GM23338 (cell line): ENCODE measurements around the gene RGS19. TPM values are rescaled to one million over a fixed set of nuclear protein-coding genes. Genes with fewer than 3 reads are reported as not detected.

Experiments used
- ATAC-seq: fragments of 200-7000 bp; cut with Tn5 transposase; 3 replicates; pipeline ENCODE4 v1.9.1; 2020
- DNase-seq: peaks from one replicate; pipeline ENCODE4 v3.0.0-alpha.2; 2015; ENCODE audit warnings: low spot score
- H2AFZ ChIP-seq: fragments of 200-600 bp; sonication (generic); 2 replicates; pipeline ENCODE4 v1.8.0; 2016; ENCODE audit warnings: antibody characterized with exemption, mild to moderate bottlenecking, moderate library complexity
- H3F3A ChIP-seq: fragments of 200-600 bp; sonication (generic); replicated peaks from 2 replicates; pipeline ENCODE4 v1.8.0; 2017; ENCODE audit warnings: antibody characterized with exemption, mixed run types, low read depth
- H3K27ac ChIP-seq: fragments of 200-600 bp; sonication (generic); 2 replicates; pipeline ENCODE4 v1.6.1; 2016; ENCODE audit warnings: low read depth
- H3K27me3 ChIP-seq: fragments of 200-600 bp; sonication (generic); 2 replicates; pipeline ENCODE4 v1.8.0; 2016; ENCODE audit warnings: mild to moderate bottlenecking, mixed run types, moderate library complexity; ENCODE audit not compliant: insufficient read depth
- H3K36me3 ChIP-seq: fragments of 200-600 bp; sonication (generic); 2 replicates; pipeline ENCODE4 v1.8.0; 2016; ENCODE audit warnings: mild to moderate bottlenecking; ENCODE audit not compliant: insufficient read depth
- H3K4me1 ChIP-seq: fragments of 200-600 bp; sonication (generic); 2 replicates; pipeline ENCODE4 v1.8.0; 2016; ENCODE audit warnings: mild to moderate bottlenecking, moderate library complexity; ENCODE audit not compliant: insufficient read depth
- H3K4me2 ChIP-seq: fragments of 200-600 bp; sonication (generic); 2 replicates; pipeline ENCODE4 v1.7.1; 2017; ENCODE audit warnings: mixed run types
- H3K4me3 ChIP-seq: fragments of 200-600 bp; sonication (generic); 2 replicates; pipeline ENCODE4 v1.6.1; 2016; ENCODE audit warnings: mixed run types
- H3K79me2 ChIP-seq: fragments of 200-600 bp; sonication (generic); replicated peaks from 2 replicates; pipeline ENCODE4 v1.8.0; 2017; ENCODE audit warnings: mild to moderate bottlenecking; ENCODE audit not compliant: insufficient read depth
- H3K9me2 ChIP-seq: fragments of 200-600 bp; sonication (generic); 2 replicates; pipeline ENCODE4 v1.8.0; 2017; ENCODE audit not compliant: insufficient read depth
- H4K20me1 ChIP-seq: fragments of 200-600 bp; sonication (generic); replicated peaks from 2 replicates; pipeline ENCODE4 v1.8.0; 2017; ENCODE audit warnings: mild to moderate bottlenecking; ENCODE audit not compliant: insufficient read depth
- H3K27ac Mint-ChIP-seq: 2 replicates; pipeline ENCODE4 v1.8.0; 2020; ENCODE audit warnings: inconsistent platforms, mild to moderate bottlenecking, moderate library complexity, mixed read lengths
- H3K27me3 Mint-ChIP-seq: 3 replicates; pipeline ENCODE4 v1.8.0; 2022; ENCODE audit warnings: low read depth, mild to moderate bottlenecking, moderate library complexity, mixed read lengths, inconsistent platforms; ENCODE audit not compliant: insufficient read depth, poor library complexity
- H3K36me3 Mint-ChIP-seq: 3 replicates; pipeline ENCODE4 v1.8.0; 2021; ENCODE audit warnings: low read depth, mild to moderate bottlenecking, inconsistent platforms, moderate library complexity, mixed read lengths
- H3K4me1 Mint-ChIP-seq: 3 replicates; pipeline ENCODE4 v1.8.0; 2020; ENCODE audit warnings: mild to moderate bottlenecking, inconsistent platforms, mixed read lengths
- H3K4me3 Mint-ChIP-seq: 3 replicates; pipeline ENCODE4 v1.8.0; 2021; ENCODE audit warnings: moderate library complexity, mild to moderate bottlenecking, inconsistent platforms, mixed read lengths
- H3K9me3 Mint-ChIP-seq: 3 replicates; pipeline ENCODE4 v1.8.0; 2020; ENCODE audit warnings: moderate library complexity, mild to moderate bottlenecking, inconsistent platforms, mixed read lengths
- CREB1 ChIP-seq: fragments of 250-450 bp; sonication (Bioruptor Pico); IDR thresholded peaks from 2 replicates; pipeline ENCODE4 v1.5.0; 2020; ENCODE audit warnings: low read depth, mild to moderate bottlenecking, moderate library complexity
- CTCF ChIP-seq, 2 experiments: fragments of 200-600 bp in 1 of 2; sonication (generic) in 1 of 2; conservative IDR thresholded peaks; 2 replicates each; pipeline versions ENCODE4 v1.5.1 to v1.6.1; 2016 to 2017; ENCODE audit warnings: antibody characterized with exemption in 2 of 2, low read depth in 2 of 2, mild to moderate bottlenecking in 2 of 2, moderate library complexity in 1 of 2
- ETS1 ChIP-seq: IDR thresholded peaks from 2 replicates; pipeline ENCODE4 v1.6.1; 2016; ENCODE audit warnings: antibody characterized with exemption
- EZH2 ChIP-seq: fragments of 200-600 bp; sonication (generic); IDR thresholded peaks from one replicate; pipeline ENCODE4 v1.8.0; 2017; ENCODE audit warnings: antibody characterized with exemption, mild to moderate bottlenecking, low read depth; ENCODE audit not compliant: unreplicated experiment
- EZH2phosphoT487 ChIP-seq: fragments of 200-600 bp; sonication (generic); IDR thresholded peaks from one replicate; pipeline ENCODE4 v1.8.1; 2018; ENCODE audit warnings: antibody characterized with exemption; ENCODE audit not compliant: unreplicated experiment
- JUNB ChIP-seq: IDR thresholded peaks from one replicate; pipeline ENCODE4 v1.6.1; 2016; ENCODE audit warnings: antibody characterized with exemption; ENCODE audit not compliant: unreplicated experiment
- NANOG ChIP-seq: IDR thresholded peaks from 2 replicates; pipeline ENCODE4 v1.6.1; 2016; ENCODE audit warnings: antibody characterized with exemption, borderline replicate concordance
- POLR2AphosphoS5 ChIP-seq: IDR thresholded peaks from 2 replicates; pipeline ENCODE4 v1.6.1; 2016; ENCODE audit warnings: antibody characterized with exemption, low read depth
- REST ChIP-seq: IDR thresholded peaks from one replicate; pipeline ENCODE4 v1.6.1; 2018; ENCODE audit warnings: antibody characterized with exemption; ENCODE audit not compliant: unreplicated experiment
- STAT1 ChIP-seq: IDR thresholded peaks from one replicate; pipeline ENCODE4 v1.6.1; 2016; ENCODE audit warnings: antibody characterized with exemption; ENCODE audit not compliant: unreplicated experiment
- ZNF114 ChIP-seq: fragments of 250-450 bp; sonication (Bioruptor Pico); IDR thresholded peaks from 2 replicates; pipeline ENCODE4 v1.5.0; 2020; ENCODE audit warnings: mild to moderate bottlenecking, moderate library complexity
- ZNF331 ChIP-seq: fragments of 250-450 bp; sonication (Bioruptor Pico); IDR thresholded peaks from 2 replicates; pipeline ENCODE4 v1.5.0; 2020; ENCODE audit warnings: low read depth, mild to moderate bottlenecking, moderate library complexity
- ZNF462 ChIP-seq: fragments of 250-450 bp; sonication (Bioruptor Pico); IDR thresholded peaks from 2 replicates; pipeline ENCODE4 v1.5.0; 2020; ENCODE audit warnings: mild to moderate bottlenecking, moderate library complexity
- polyA plus RNA-seq: library from polyadenylated mRNA; unstranded; fragments of >200 nt; fragmentation: Nextera tagmentation; extraction: Ambion mirVana; gene quantifications from 2 replicates; pipeline ENCODE4 v1.2.1, GENCODE V29; 2016
- total RNA-seq: library from RNA; depleted of rRNA; stranded (reverse); fragments of >200 nt; shearing (Covaris generic); gene quantifications from 2 replicates; pipeline ENCODE4 v1.2.3, GENCODE V29; 2014

The RGS19 gene
- total and polyA plus RNA-seq, 2 experiments from 2014 or later, result 13.1 to 19.7 TPM

GRCh38 chr20:64095927-64096326 is 16.6 kb upstream of the RGS19 start:
- Histone ChIP-seq H3K27ac (no peak overlapping the region), H3K79me2 (no peaks in the 10 kb centered on the region), H3K36me3 (no peaks in the 10 kb centered on the region), H3K9me2 (no peaks in the 10 kb centered on the region), H3K4me3 (no peak overlapping the region), H3K4me2 (no peak overlapping the region), H3F3A (no peaks in the 10 kb centered on the region), H4K20me1 (no peaks in the 10 kb centered on the region), H3K27me3 (peaks cover under 1% of the 10 kb centered on the region; the same call in 1 of the 2 replicates), H2AFZ (no peak overlapping the region), H3K4me1 (no peaks in the 10 kb centered on the region)
- no peak for DNase-seq
- TF ChIP-seq EZH2phosphoT487 (no peak), ZNF331 (CRISPR knock-in tag) (no peak), REST (no peak), CTCF (conservative IDR thresholded peaks at IDR 0.05; ENCODE audit: low read depth in 2 of 2) (no peak), NANOG (no peak), EZH2 (no peak), POLR2AphosphoS5 (no peak), ZNF114 (CRISPR knock-in tag) (no peak), ETS1 (no peak), CREB1 (CRISPR knock-in tag) (no peak), JUNB (no peak), STAT1 (no peak), ZNF462 (no peak)
- Mint-ChIP-seq H3K9me3 (peaks cover 4% of the 10 kb centered on the region), H3K36me3 (peaks cover 4% of the 10 kb centered on the region; the same call in 2 of the 3 replicates), H3K4me1 (peaks cover 9% of the 10 kb centered on the region), H3K4me3 (no peak overlapping the region), H3K27me3 (peaks cover 11% of the 10 kb centered on the region), H3K27ac (no peak overlapping the region)
- no peak for ATAC-seq
